Measurements from ENCODE around the gene CCDC154. TPM values are rescaled to one million over a fixed set of nuclear protein-coding genes. Genes with fewer than 3 reads are reported as not detected.

The CCDC154 gene
- total RNA-seq, 1 donor from 2014 or later, result 1.5 TPM

DNA sequence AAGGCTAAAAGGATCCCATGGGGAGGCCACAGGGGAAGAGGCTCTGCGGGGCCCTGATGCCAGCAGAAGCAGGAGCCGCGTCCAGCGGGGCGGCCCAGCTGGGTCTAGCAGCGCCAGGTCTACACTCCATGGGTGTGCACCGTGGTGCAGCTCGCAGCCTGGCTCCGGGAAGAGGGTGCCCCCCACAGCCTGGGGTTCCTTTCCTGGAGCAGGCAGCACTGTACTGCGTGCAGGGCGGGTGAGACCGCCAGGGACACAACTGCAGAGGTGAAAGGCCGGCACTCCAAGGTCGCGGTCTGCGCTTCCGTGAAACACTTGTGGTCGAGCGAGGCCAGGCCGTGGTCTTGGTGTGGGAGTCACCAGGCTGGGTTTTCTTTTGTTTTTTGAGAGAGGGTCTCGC, 6.5 kb upstream of the CCDC154 start:
- Histone ChIP-seq H3K4me3 (ENCODE audit: insufficient read depth, low read depth, low read length) (no peak overlapping the region), H3K9ac (ENCODE audit: low read length) (no peak overlapping the region), H3K79me2 (ENCODE audit: insufficient read depth, low read length) (no peaks in the 10 kb centered on the region), H3K27me3 (ENCODE audit: insufficient read depth, low read length) (no peaks in the 10 kb centered on the region), H2AFZ (ENCODE audit: low read depth, low read length) (no peak overlapping the region), H3K36me3 (ENCODE audit: insufficient read depth, low read length) (no peaks in the 10 kb centered on the region), H4K20me1 (ENCODE audit: insufficient read depth, low read length) (no peaks in the 10 kb centered on the region), H3K4me2 (ENCODE audit: low read length) (no peak overlapping the region), H3K9me3 (ENCODE audit: insufficient read depth, low read depth, low read length) (no peaks in the 10 kb centered on the region), H3K27ac (ENCODE audit: low read depth, low read length) (no peak overlapping the region), H3K4me1 (ENCODE audit: insufficient read depth, low read length) (no peaks in the 10 kb centered on the region)
- Mint-ChIP-seq H3K4me3 (ENCODE audit: unreplicated experiment) (no peak overlapping the region), H3K9me3 (ENCODE audit: unreplicated experiment) (no peaks in the 10 kb centered on the region), H3K36me3 (ENCODE audit: low read depth, unreplicated experiment) (peaks cover 11% of the 10 kb centered on the region), H3K27ac (ENCODE audit: unreplicated experiment) (no peak overlapping the region), H3K27me3 (ENCODE audit: low read depth, unreplicated experiment) (no peaks in the 10 kb centered on the region), H3K4me1 (ENCODE audit: low read depth, unreplicated experiment) (no peaks in the 10 kb centered on the region)
- TF ChIP-seq, protein P1, sequence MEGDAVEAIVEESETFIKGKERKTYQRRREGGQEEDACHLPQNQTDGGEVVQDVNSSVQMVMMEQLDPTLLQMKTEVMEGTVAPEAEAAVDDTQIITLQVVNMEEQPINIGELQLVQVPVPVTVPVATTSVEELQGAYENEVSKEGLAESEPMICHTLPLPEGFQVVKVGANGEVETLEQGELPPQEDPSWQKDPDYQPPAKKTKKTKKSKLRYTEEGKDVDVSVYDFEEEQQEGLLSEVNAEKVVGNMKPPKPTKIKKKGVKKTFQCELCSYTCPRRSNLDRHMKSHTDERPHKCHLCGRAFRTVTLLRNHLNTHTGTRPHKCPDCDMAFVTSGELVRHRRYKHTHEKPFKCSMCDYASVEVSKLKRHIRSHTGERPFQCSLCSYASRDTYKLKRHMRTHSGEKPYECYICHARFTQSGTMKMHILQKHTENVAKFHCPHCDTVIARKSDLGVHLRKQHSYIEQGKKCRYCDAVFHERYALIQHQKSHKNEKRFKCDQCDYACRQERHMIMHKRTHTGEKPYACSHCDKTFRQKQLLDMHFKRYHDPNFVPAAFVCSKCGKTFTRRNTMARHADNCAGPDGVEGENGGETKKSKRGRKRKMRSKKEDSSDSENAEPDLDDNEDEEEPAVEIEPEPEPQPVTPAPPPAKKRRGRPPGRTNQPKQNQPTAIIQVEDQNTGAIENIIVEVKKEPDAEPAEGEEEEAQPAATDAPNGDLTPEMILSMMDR (IDR thresholded peaks at IDR 0.05; ENCODE audit: insufficient read depth, low read depth, low read length), result no peak
- no peak for TF ChIP-seq EZH2 (IDR thresholded peaks at IDR 0.05; ENCODE audit: insufficient read depth, low read length)
- FAIRE-seq (no peak), DNase-seq (ENCODE audit: low read depth) (no peak)

- H3K9me3 ChIP-seq (ENCODE audit: insufficient read depth, low read depth, low read length), result no peaks in the 10 kb centered on the region
- H3K4me3 Mint-ChIP-seq (ENCODE audit: unreplicated experiment), result no peak overlapping the region
- H3K9ac ChIP-seq (ENCODE audit: low read length), result no peak overlapping the region
- no peaks in the 10 kb centered on the region for H3K4me1 ChIP-seq (ENCODE audit: insufficient read depth, low read length)
- no peak overlapping the region for H3K4me3 ChIP-seq (ENCODE audit: insufficient read depth, low read depth, low read length)
- no peaks in the 10 kb centered on the region for H3K79me2 ChIP-seq (ENCODE audit: insufficient read depth, low read length)
- no peaks in the 10 kb centered on the region for H3K9me3 Mint-ChIP-seq (ENCODE audit: unreplicated experiment)
- no peak for FAIRE-seq
- no peaks in the 10 kb centered on the region for H3K27me3 ChIP-seq (ENCODE audit: insufficient read depth, low read length)
- no peak for TF ChIP-seq EZH2 (IDR thresholded peaks at IDR 0.05; ENCODE audit: insufficient read depth, low read length)
- TF ChIP-seq, protein P1 (IDR thresholded peaks at IDR 0.05; ENCODE audit: insufficient read depth, low read depth, low read length), result no peak
- H3K4me2 ChIP-seq (ENCODE audit: low read length), result no peak overlapping the region
- no peak overlapping the region for H2AFZ ChIP-seq (ENCODE audit: low read depth, low read length)
- H3K36me3 ChIP-seq (ENCODE audit: insufficient read depth, low read length), result no peaks in the 10 kb centered on the region
- no peak for DNase-seq (ENCODE audit: low read depth)
- no peaks in the 10 kb centered on the region for H3K4me1 Mint-ChIP-seq (ENCODE audit: low read depth, unreplicated experiment)
- H3K27ac Mint-ChIP-seq (ENCODE audit: unreplicated experiment), result no peak overlapping the region
- H3K36me3 Mint-ChIP-seq (ENCODE audit: low read depth, unreplicated experiment), result peaks cover 11% of the 10 kb centered on the region
- no peaks in the 10 kb centered on the region for H3K27me3 Mint-ChIP-seq (ENCODE audit: low read depth, unreplicated experiment)
- H4K20me1 ChIP-seq (ENCODE audit: insufficient read depth, low read length), result no peaks in the 10 kb centered on the region
- H3K27ac ChIP-seq (ENCODE audit: low read depth, low read length), result no peak overlapping the region
Measured at GRCh38 chr16:1450218-1450617, 5.9 kb upstream of the CCDC154 start.

GRCh38 chr16:1449201-1449788, 4.9 kb upstream of the CCDC154 start:
- FAIRE-seq, result no peak
- no peaks in the 10 kb centered on the region for H3K27me3 Mint-ChIP-seq (ENCODE audit: low read depth, unreplicated experiment)
- Histone ChIP-seq H3K4me3 (ENCODE audit: insufficient read depth, low read depth, low read length) (no peak overlapping the region), H2AFZ (ENCODE audit: low read depth, low read length) (no peak overlapping the region), H3K9ac (ENCODE audit: low read length) (no peak overlapping the region), H3K9me3 (ENCODE audit: insufficient read depth, low read depth, low read length) (no peaks in the 10 kb centered on the region), H4K20me1 (ENCODE audit: insufficient read depth, low read length) (no peaks in the 10 kb centered on the region), H3K4me2 (ENCODE audit: low read length) (no peak overlapping the region), H3K79me2 (ENCODE audit: insufficient read depth, low read length) (no peaks in the 10 kb centered on the region), H3K4me1 (ENCODE audit: insufficient read depth, low read length) (no peaks in the 10 kb centered on the region), H3K36me3 (ENCODE audit: insufficient read depth, low read length) (no peaks in the 10 kb centered on the region), H3K27me3 (ENCODE audit: insufficient read depth, low read length) (no peaks in the 10 kb centered on the region), H3K27ac (ENCODE audit: low read depth, low read length) (no peak overlapping the region)
- peaks cover 10% of the 10 kb centered on the region for H3K36me3 Mint-ChIP-seq (ENCODE audit: low read depth, unreplicated experiment)
- no peak overlapping the region for H3K4me3 Mint-ChIP-seq (ENCODE audit: unreplicated experiment)
- DNase-seq (ENCODE audit: low read depth), result no peak
- H3K4me1 Mint-ChIP-seq (ENCODE audit: low read depth, unreplicated experiment), result no peaks in the 10 kb centered on the region
- H3K27ac Mint-ChIP-seq (ENCODE audit: unreplicated experiment), result no peak overlapping the region
- TF ChIP-seq EZH2 (IDR thresholded peaks at IDR 0.05; ENCODE audit: insufficient read depth, low read length), result no peak
- TF ChIP-seq, protein P1 (IDR thresholded peaks at IDR 0.05; ENCODE audit: insufficient read depth, low read depth, low read length), result no peak
- no peaks in the 10 kb centered on the region for H3K9me3 Mint-ChIP-seq (ENCODE audit: unreplicated experiment)
